HG03520 (cell line): ENCODE measurements around the gene HPGD.

Source experiments
- ATAC-seq: cut with Tn5 transposase; IDR thresholded peaks from one replicate; pipeline ENCODE4 v1.9.1; 2021; ENCODE audit warnings: mild to moderate bottlenecking, moderate library complexity; ENCODE audit not compliant: unreplicated experiment

The HPGD gene

DNA sequence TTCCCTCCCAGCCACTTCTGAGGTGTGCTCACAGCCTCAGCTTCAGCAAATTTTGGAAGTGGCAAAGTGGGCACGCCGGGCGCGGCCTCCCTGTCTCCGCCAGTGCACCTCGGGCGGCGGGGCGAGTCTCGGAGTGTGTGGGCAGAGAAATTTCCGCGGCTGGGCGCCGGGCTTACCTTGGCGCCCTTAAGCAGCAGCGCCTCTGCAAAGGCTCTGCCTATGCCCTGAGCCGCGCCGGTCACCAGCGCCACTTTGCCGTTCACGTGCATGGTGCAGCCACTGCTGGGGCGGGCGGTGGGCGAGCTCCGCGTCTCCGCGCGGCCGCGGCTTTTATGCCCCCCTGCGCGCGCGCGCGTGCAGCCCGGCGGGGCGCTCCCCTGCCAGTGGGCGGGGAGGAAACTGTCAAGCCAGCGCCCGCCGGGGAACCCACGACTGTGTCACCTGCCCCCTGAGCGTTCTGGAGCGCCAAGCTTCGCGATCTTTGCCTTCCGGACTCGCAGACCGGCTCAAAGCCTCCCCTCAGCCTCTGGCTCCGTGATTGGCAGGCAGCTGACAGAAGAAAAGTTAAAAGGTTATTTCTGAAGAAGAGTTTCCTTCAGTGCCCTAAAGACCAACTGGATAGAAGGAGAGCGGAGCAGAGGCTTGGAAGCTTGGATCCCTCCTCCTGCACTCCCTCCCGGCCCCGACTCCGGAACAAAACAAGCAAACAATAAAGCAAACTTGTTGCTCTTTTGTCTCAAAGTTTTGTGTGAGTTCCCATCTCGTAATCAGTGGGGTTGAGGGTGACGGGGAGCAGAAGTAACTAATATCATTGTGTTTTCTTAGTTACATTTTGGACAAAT lies at the start of gene HPGD:
Gene HPGD (minus strand): TSS at position 306 of the 842 bp plus-strand sequence. CDS start 37 bp downstream, at position 269.
- peak; percentile 79 for ATAC-seq

GRCh38 chr4:174564529-174564928 lies 42.2 kb upstream of the HPGD start:
- ATAC-seq = no peak

DNA sequence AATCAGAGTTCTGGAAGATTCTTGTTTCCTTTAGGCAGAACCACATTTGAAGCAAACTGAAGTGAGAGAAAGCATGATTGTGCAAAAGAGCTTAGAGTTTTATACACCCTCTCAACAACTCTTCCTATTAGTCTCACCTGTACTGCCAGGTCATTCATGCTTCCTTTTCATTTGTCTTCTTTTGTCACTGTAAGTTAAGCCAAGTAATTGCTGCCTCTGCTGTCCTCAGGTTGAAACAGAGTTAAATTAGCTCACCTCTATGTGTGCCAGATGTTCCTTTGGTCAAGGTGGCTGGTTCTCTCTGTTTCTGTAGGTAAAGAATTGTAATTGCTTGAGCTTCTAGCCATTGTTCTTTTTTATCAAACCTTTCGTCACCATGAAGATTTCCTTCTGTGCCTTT lies 41.1 kb upstream of the HPGD start:
- ATAC-seq = no peak

- no peak for ATAC-seq
Measured at GRCh38 chr4:174561560-174561959, 39.3 kb upstream of the HPGD start.

DNA sequence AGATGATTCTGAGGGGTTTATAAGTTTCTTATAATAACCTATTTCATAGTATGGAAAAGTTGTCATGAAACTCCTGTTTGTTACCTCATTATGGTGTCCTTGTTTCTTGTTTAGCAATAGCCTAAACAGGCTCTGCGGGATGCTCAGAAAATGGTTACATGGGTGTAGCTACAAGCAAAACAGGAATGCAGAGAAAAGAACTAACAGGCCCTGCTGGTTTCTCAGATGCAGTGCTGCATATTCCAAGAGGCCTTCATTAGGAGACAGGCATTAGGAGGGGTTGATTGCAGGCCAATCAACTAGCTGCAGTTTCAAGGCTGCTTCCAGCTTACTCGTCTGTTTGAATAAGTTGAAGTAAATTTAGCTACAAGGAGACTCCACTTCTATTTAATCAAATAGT lies 37.6 kb upstream of the HPGD start:
- ATAC-seq = no peak

- ATAC-seq = no peak
Measured at GRCh38 chr4:174555789-174556630, 33.7 kb upstream of the HPGD start.

GRCh38 chr4:174554231-174554728 lies 32.0 kb upstream of the HPGD start:
- no peak for ATAC-seq

- no peak for ATAC-seq
Measured at GRCh38 chr4:174553828-174554227, 31.5 kb upstream of the HPGD start.

- no peak for ATAC-seq
Measured at GRCh38 chr4:174553031-174553430, 30.7 kb upstream of the HPGD start.

DNA sequence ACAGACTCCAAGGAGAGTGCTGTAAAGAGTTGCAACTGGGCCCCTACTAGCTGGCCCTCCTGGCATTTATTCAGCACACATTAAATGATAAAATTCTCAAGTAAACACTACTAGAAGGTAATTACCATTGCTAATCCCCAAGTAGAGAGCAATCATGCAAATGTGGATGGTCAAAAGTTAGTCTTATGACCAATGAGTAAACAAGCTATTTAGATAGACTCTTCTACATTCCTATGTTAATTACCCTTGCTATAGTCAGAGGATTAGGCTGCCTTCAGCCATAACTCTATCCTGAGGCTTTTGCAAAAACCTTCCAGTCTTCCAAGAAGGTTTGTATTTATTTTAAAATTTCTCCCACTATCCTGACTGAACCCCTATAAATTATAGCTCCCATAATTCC lies 28.3 kb upstream of the HPGD start:
- ATAC-seq = no peak

- ATAC-seq = no peak
Measured at GRCh38 chr4:174549721-174550120, 27.4 kb upstream of the HPGD start.

DNA sequence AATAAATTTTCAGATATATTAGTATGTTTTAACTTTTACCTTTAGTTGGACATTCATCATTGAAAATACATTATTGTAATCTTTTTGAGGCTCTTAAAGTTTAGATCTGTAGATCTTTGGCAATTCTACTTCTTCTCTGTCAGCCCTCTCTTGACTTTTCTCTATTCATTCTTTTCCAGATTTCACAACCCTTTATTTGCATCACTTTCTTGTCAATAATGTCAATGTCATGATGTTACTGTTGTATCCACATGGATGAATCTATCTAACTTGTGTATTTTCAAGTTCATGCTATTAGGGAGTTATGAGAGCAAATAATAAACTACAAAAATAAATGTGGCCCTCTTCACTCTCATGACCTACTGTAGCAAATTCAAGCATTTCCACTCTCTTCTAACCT lies 23.0 kb upstream of the HPGD start:
- no peak for ATAC-seq

GRCh38 chr4:174544496-174544895 lies 22.2 kb upstream of the HPGD start:
- no peak for ATAC-seq

GRCh38 chr4:174540175-174540574 lies 17.9 kb upstream of the HPGD start:
- no peak for ATAC-seq

GRCh38 chr4:174539571-174539970 lies 17.3 kb upstream of the HPGD start:
- no peak for ATAC-seq

DNA sequence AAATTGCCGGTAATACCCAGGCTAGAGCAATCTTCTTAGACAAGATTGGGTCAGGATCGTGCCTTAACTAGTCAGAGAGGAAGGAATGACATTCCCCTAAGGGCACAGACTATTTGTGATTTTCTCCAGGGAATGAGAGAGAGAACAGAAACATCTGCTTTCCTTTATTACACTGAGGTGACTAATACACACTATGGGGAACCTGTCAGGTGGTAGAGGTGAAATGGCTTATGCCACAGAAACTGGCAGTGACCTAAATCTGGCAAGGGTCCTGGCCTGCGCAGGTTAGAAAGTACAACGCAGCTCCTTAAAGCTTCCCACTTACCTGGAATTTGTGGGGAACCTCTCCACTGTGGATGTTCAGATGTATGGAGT lies 16.6 kb upstream of the HPGD start:
- ATAC-seq = no peak

- peak; percentile 97 for ATAC-seq
Measured at GRCh38 chr4:174538123-174538875, 16.0 kb upstream of the HPGD start.

- peak; percentile 26 for ATAC-seq
Measured at GRCh38 chr4:174537634-174538033, 15.3 kb upstream of the HPGD start.

GRCh38 chr4:174534461-174534860 lies 12.2 kb upstream of the HPGD start:
- no peak for ATAC-seq

- no peak for ATAC-seq
Measured at GRCh38 chr4:174532445-174532844, 10.2 kb upstream of the HPGD start.

- no peak for ATAC-seq
Measured at GRCh38 chr4:174531486-174531885, 9.2 kb upstream of the HPGD start.
